CD4-positive, CD25-positive, alpha-beta regulatory T cell (primary cell): ENCODE measurements around the gene KDM2B. TPM values are rescaled to one million over a fixed set of nuclear protein-coding genes. Genes with fewer than 3 reads are reported as not detected.

Experiments used
- ATAC-seq, 2 donors: fragments of 150-1000 bp; cut with Tn5 transposase; one replicate each; pipeline ENCODE4 v1.10.0; 2021; ENCODE audit warnings: low read depth in 2 of 2, moderate number of reproducible peaks in 2 of 2, moderate library complexity in 1 of 2
- DNase-seq, 3 donors: peaks; one replicate each; pipeline versions ENCODE4 v3.0.0 to v3.0.0-alpha.2; 2012 to 2022; ENCODE audit warnings: mixed read lengths in 1 of 3
- H3K27ac ChIP-seq: one replicate; pipeline ENCODE4 v1.7.0; 2013; ENCODE audit warnings: mild to moderate bottlenecking, low read length; ENCODE audit not compliant: insufficient read depth, poor library complexity, severe bottlenecking
- H3K27me3 ChIP-seq: one replicate; pipeline ENCODE4 v1.7.0; 2013; ENCODE audit warnings: low read length; ENCODE audit not compliant: control insufficient read depth, insufficient read depth
- H3K36me3 ChIP-seq: one replicate; pipeline ENCODE4 v1.7.0; 2013; ENCODE audit warnings: mild to moderate bottlenecking, low read length, moderate library complexity; ENCODE audit not compliant: control insufficient read depth, insufficient read depth
- H3K4me1 ChIP-seq: 2 replicates; pipeline ENCODE4 v1.7.0; 2013; ENCODE audit warnings: mild to moderate bottlenecking, low read length; ENCODE audit not compliant: insufficient read depth, control insufficient read depth, poor library complexity, severe bottlenecking
- H3K4me3 ChIP-seq: one replicate; pipeline ENCODE4 v1.7.0; 2013; ENCODE audit warnings: low read depth, mild to moderate bottlenecking, low read length, moderate library complexity
- H3K9me3 ChIP-seq, 2 experiments: 1 replicate in 1 of 2; 2 replicates in 1 of 2; pipeline ENCODE4 v1.7.0; 2013; ENCODE audit warnings: low read length in 2 of 2, mild to moderate bottlenecking in 1 of 2, moderate library complexity in 1 of 2; ENCODE audit not compliant: control insufficient read depth in 2 of 2
- H3K27ac Mint-ChIP-seq, 3 donors: one replicate each; pipeline ENCODE4 v1.8.0; 2020 to 2022; ENCODE audit warnings: mild to moderate bottlenecking in 3 of 3, mixed read lengths in 3 of 3, moderate library complexity in 2 of 3
- H3K27me3 Mint-ChIP-seq: one replicate; pipeline ENCODE4 v1.8.0; 2022; ENCODE audit warnings: mild to moderate bottlenecking, mixed read lengths
- H3K36me3 Mint-ChIP-seq: one replicate; pipeline ENCODE4 v1.8.0; 2020; ENCODE audit warnings: mixed read lengths
- H3K4me1 Mint-ChIP-seq, 4 donors: one replicate each; pipeline ENCODE4 v1.8.0; 2020 to 2022; ENCODE audit warnings: mixed read lengths in 4 of 4, mild to moderate bottlenecking in 1 of 4
- H3K4me3 Mint-ChIP-seq, 4 donors: one replicate each; pipeline ENCODE4 v1.8.0; 2020 to 2022; ENCODE audit warnings: mild to moderate bottlenecking in 4 of 4, mixed read lengths in 4 of 4, moderate library complexity in 3 of 4
- H3K9me3 Mint-ChIP-seq, 7 donors: one replicate each; pipeline ENCODE4 v1.8.0; 2020 to 2022; ENCODE audit warnings: mixed read lengths in 7 of 7, mild to moderate bottlenecking in 3 of 7, moderate library complexity in 2 of 7
- polyA plus RNA-seq, 4 donors: library from polyadenylated mRNA; unstranded; fragments of 300-500 nt; fragmentation: Illumina TruSeq; gene quantifications; one replicate each; pipeline ENCODE4 v1.2.3, GENCODE V29; 2021
- total RNA-seq: library from RNA; stranded (reverse); gene quantifications from one replicate; pipeline ENCODE4 v1.2.3, GENCODE V29; 2022

KDM2B gene
- total and polyA plus RNA-seq, 5 donors from 2014 or later, result 9.4 to 128 (median 11.5) TPM

DNA sequence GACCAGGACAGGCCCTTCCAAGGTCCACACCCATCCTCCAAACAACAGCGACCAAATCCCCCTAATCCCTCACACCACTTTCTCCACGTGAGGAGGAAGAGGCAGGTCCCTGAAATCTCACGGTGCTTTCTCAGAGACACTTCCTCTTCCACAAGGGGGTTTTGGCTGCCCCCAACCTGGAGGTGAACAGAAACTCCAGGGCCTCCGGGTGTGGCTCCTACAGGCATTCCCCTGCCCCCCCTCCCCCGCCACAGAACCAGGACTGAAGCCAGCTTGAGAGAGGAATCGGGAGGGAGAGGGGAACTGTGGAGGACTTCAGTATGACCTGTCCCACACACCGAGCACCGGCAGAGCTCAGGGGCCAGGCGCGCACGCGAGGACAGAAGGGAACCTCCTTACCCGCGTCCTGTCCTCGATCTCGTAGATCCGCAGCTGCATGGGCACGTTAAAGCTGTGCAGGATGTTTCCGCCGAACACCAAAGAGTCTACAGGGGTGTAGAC is 60.2 kb downstream of the KDM2B start:
- Histone ChIP-seq H3K27ac (no peak overlapping the region), H3K9me3 (no peaks in the 10 kb centered on the region), H3K4me1 (no peaks in the 10 kb centered on the region), H3K4me3 (no peak overlapping the region), H3K36me3 (peaks cover 49% of the 10 kb centered on the region), H3K27me3 (no peaks in the 10 kb centered on the region)
- Mint-ChIP-seq H3K27ac (no peak overlapping the region), H3K36me3 (peaks cover 10% of the 10 kb centered on the region), H3K9me3 (no peaks in the 10 kb centered on the region), H3K4me1 (peaks cover 0 to 8% (median 2%) of the 10 kb centered on the region in 4 donors), H3K27me3 (no peaks in the 10 kb centered on the region), H3K4me3 (no peak overlapping the region)
- ATAC-seq (no peak), DNase-seq (no peak)

- peaks cover 10% of the 10 kb centered on the region for H3K36me3 Mint-ChIP-seq
- peaks cover 0 to 11% (median 3%) of the 10 kb centered on the region in 4 donors for H3K4me1 Mint-ChIP-seq
- Histone ChIP-seq H3K27ac (no peak overlapping the region), H3K36me3 (peaks cover 45% of the 10 kb centered on the region), H3K4me3 (no peak overlapping the region), H3K9me3 (no peaks in the 10 kb centered on the region), H3K4me1 (no peaks in the 10 kb centered on the region), H3K27me3 (no peaks in the 10 kb centered on the region)
- no peaks in the 10 kb centered on the region for H3K9me3 Mint-ChIP-seq
- DNase-seq (no peak), ATAC-seq (no peak)
- no peaks in the 10 kb centered on the region for H3K27me3 Mint-ChIP-seq
- H3K4me3 Mint-ChIP-seq, result no peak overlapping the region
- H3K27ac Mint-ChIP-seq, result no peak overlapping the region
These were observed 60.7 kb downstream of the KDM2B start for GRCh38 chr12:121520119-121520518.

DNA sequence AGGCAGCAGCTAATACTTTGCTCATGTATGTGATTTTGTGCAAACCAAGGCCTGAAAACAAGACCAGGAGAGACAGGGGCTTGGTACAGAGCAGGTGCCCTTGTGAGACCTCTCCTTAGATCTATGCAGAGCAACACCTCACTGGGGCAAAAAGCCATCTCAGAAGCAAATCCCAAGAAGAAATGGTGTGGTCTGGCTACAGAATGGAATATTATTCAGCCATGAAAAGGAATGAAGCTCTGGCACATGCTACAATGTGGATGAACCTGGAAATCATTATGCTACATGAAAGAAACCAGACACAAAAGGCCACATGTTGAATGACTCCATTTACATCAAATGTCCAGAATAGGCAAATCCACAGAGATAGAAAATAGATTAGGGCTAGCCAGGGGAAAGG is 61.6 kb downstream of the KDM2B start:
- DNase-seq (no peak), ATAC-seq (no peak)
- no peak overlapping the region for H3K4me3 Mint-ChIP-seq
- Histone ChIP-seq H3K36me3 (peaks cover 45% of the 10 kb centered on the region), H3K27me3 (no peaks in the 10 kb centered on the region), H3K27ac (no peak overlapping the region), H3K4me1 (peaks cover 3% of the 10 kb centered on the region), H3K4me3 (no peak overlapping the region), H3K9me3 (no peaks in the 10 kb centered on the region)
- peaks cover 0 to 15% (median 5%) of the 10 kb centered on the region in 4 donors for H3K4me1 Mint-ChIP-seq
- peaks cover 10% of the 10 kb centered on the region for H3K36me3 Mint-ChIP-seq
- H3K27me3 Mint-ChIP-seq, result no peaks in the 10 kb centered on the region
- no peak overlapping the region for H3K27ac Mint-ChIP-seq
- no peaks in the 10 kb centered on the region for H3K9me3 Mint-ChIP-seq

GRCh38 chr12:121518656-121519055 is 62.2 kb downstream of the KDM2B start:
- Mint-ChIP-seq H3K9me3 (no peaks in the 10 kb centered on the region), H3K27ac (no peak overlapping the region), H3K36me3 (peaks cover 6% of the 10 kb centered on the region), H3K4me3 (no peak overlapping the region), H3K27me3 (no peaks in the 10 kb centered on the region), H3K4me1 (peaks cover 0 to 17% (median 9%) of the 10 kb centered on the region in 4 donors)
- Histone ChIP-seq H3K4me1 (peaks cover 9% of the 10 kb centered on the region), H3K27ac (no peak overlapping the region), H3K36me3 (peaks cover 44% of the 10 kb centered on the region), H3K4me3 (no peak overlapping the region), H3K9me3 (no peaks in the 10 kb centered on the region), H3K27me3 (no peaks in the 10 kb centered on the region)
- DNase-seq (no peak), ATAC-seq (no peak)

DNA sequence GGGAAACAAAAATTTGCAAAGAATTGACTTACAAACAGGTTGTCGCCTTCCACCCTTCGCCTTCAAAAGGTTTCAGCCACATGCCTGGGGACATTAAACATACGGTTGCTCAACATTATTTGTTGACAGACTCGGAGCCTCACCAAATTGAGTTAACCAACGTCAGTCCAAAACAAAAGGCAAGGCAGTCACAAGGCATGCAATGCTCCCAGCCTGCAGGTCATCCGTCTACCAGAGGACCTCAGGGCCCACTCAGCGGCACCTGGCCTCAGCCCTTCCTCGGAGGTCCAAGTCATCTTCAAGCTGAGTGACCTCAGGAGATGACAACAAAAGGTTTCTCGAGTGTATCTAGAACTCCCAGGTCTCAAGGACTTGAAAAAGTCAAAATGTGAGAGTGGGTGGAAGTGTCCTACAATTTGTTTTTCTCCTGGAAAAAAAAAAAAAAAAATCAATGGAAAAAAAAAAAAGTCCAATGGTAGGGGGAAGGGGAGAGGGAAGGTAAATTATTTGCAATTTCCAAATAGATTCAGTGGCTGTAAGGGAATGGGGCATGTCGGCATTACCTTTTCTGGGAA is 64.3 kb downstream of the KDM2B start:
- peaks cover 16% of the 10 kb centered on the region for H3K36me3 Mint-ChIP-seq
- H3K4me1 Mint-ChIP-seq, result peaks cover 0 to 23% (median 10%) of the 10 kb centered on the region in 4 donors
- no peak for DNase-seq
- H3K4me3 ChIP-seq, result no peak overlapping the region
- H3K36me3 ChIP-seq, result peaks cover 54% of the 10 kb centered on the region
- H3K27me3 ChIP-seq, result no peaks in the 10 kb centered on the region
- peak overlapping the region in 1 of 3 donors; percentile 75 for H3K27ac Mint-ChIP-seq
- no peaks in the 10 kb centered on the region for H3K9me3 ChIP-seq
- no peaks in the 10 kb centered on the region for H3K27me3 Mint-ChIP-seq
- no peak overlapping the region for H3K4me3 Mint-ChIP-seq
- H3K27ac ChIP-seq, result no peak overlapping the region
- no peak for ATAC-seq
- peaks cover 10% of the 10 kb centered on the region for H3K4me1 ChIP-seq
- no peaks in the 10 kb centered on the region for H3K9me3 Mint-ChIP-seq

DNA sequence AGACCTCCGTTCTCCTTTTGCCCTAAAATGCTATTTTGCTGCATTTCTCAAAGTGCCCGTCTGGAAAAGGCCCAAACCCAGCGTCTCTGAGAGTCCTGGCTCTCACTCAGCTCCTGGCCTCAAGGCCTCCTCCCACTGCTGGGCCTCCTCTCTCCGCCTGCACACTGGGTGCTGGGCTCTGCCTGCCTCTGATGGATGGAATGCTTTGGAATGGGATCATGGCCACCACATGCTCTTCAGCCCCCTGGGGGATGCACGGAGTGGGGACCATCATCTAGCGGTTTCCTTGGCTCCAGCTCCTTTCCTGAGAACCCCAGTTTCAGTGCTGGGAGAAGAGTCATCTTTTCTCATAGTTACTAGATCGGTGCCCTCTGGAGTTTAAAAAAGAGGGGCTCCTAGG is 65.2 kb downstream of the KDM2B start:
- DNase-seq (no peak), ATAC-seq (no peak)
- H3K4me1 ChIP-seq, result peaks cover 10% of the 10 kb centered on the region
- no peak overlapping the region for H3K27ac ChIP-seq
- Mint-ChIP-seq H3K4me1 (peaks cover 0 to 23% (median 10%) of the 10 kb centered on the region in 4 donors), H3K27me3 (no peaks in the 10 kb centered on the region), H3K4me3 (no peak overlapping the region), H3K27ac (peak overlapping the region; percentile 68 to 86 (median 86)), H3K36me3 (peaks cover 17% of the 10 kb centered on the region), H3K9me3 (no peaks in the 10 kb centered on the region)
- H3K36me3 ChIP-seq, result peaks cover 56% of the 10 kb centered on the region
- H3K4me3 ChIP-seq, result no peak overlapping the region
- H3K27me3 ChIP-seq, result no peaks in the 10 kb centered on the region
- no peaks in the 10 kb centered on the region for H3K9me3 ChIP-seq

DNA sequence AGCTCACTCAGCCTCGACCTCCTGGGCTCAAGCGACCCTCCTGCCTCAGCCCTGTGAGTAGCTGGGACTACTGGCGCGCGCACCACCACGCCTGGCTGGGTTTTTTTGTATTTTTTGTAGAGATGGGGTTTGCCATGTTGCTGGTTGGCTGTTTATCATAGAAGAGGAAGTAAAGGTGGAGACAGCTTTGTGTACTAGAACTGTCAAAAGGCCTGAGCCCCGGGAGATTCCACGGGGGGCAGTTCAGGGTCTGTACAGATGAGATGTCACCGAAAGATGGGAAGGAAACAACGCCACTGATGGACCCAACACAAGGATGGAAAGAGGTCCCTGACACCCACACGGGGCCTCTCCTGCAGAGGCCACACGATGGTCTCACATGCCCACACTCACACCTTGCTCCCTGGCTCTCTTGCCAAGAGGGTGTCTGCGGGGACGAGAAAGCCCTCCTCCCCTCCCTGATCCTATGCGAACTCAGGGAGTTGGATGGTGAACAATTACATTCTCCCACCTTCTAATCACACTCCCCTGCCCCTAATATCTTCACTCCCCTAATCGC is 66.6 kb downstream of the KDM2B start:
- Histone ChIP-seq H3K27me3 (no peaks in the 10 kb centered on the region), H3K36me3 (peaks cover 60% of the 10 kb centered on the region), H3K4me3 (no peak overlapping the region), H3K4me1 (peaks cover 10% of the 10 kb centered on the region), H3K9me3 (no peaks in the 10 kb centered on the region), H3K27ac (peak overlapping the region; percentile 11)
- DNase-seq, result peak in 1 of 3 donors; percentile 36
- Mint-ChIP-seq H3K4me1 (peaks cover 0 to 23% (median 9%) of the 10 kb centered on the region in 4 donors), H3K36me3 (peaks cover 18% of the 10 kb centered on the region), H3K27me3 (no peaks in the 10 kb centered on the region), H3K9me3 (no peaks in the 10 kb centered on the region), H3K27ac (peak overlapping the region; percentile 76 to 98 (median 93)), H3K4me3 (peak overlapping the region in 3 of 4 donors; percentile 29 to 75 (median 72))
- peak; percentile 65 to 69 for ATAC-seq
